BJ (cell line): ENCODE results near the gene SLC30A1. TPM values are rescaled to one million over a fixed set of nuclear protein-coding genes. Genes with fewer than 3 reads are reported as not detected.
A peak's percentile ranks its signal among the peaks of the same experiment; 100 is the strongest.

Experiments used
- CTCF ChIA-PET: fragments of 350-600 bp; formaldehyde crosslinking; extraction: SDS; loops from one replicate; lab custom pipeline; 2021; ENCODE audit warnings: antibody characterized with exemption, inconsistent platforms; lab: Yijun Ruan, JAX
- POLR2A ChIA-PET: fragments of 300-600 bp; sonication (Branson Sonifier 250); formaldehyde crosslinking; extraction: SDS; loops from one replicate; lab custom pipeline; 2021; ENCODE audit warnings: antibody characterized with exemption; lab: Charles Lee
- DNase-seq: peaks from one replicate; pipeline ENCODE4 v3.0.0-alpha.2; 2011; ENCODE audit warnings: low read depth
- H3K27me3 ChIP-seq: 2 replicates; pipeline ENCODE4 v1.6.0; 2011; ENCODE audit warnings: low read length; ENCODE audit not compliant: control insufficient read depth, insufficient read depth
- H3K36me3 ChIP-seq: 2 replicates; pipeline ENCODE4 v1.5.1; 2011; ENCODE audit warnings: low read length; ENCODE audit not compliant: control insufficient read depth, insufficient read depth
- H3K4me3 ChIP-seq: 2 replicates; pipeline ENCODE4 v1.5.1; 2011; ENCODE audit warnings: low read depth, mild to moderate bottlenecking, control low read depth, low read length
- CTCF ChIP-seq: IDR thresholded peaks from 2 replicates; pipeline ENCODE4 v1.5.1; 2011; ENCODE audit warnings: low read depth, mild to moderate bottlenecking, control low read depth, inconsistent platforms, low read length, moderate library complexity; ENCODE audit not compliant: insufficient read depth
- polyA plus RNA-seq: library from polyadenylated mRNA; depleted of rRNA; stranded (reverse); fragments of >200 nt; gene quantifications from 2 replicates; pipeline ENCODE4 v1.2.3, GENCODE V29; 2011

Gene SLC30A1
- polyA plus RNA-seq, 1 experiment = 5.8 TPM

- POLR2A ChIA-PET = no interaction called here
- Histone ChIP-seq H3K4me3 (no peak overlapping the region), H3K36me3 (no peaks in the 10 kb centered on the region), H3K27me3 (no peaks in the 10 kb centered on the region)
- CTCF ChIA-PET = interaction anchor here (0.9 to 1.6 kb wide), 2 partner anchors 11 to 68 kb away, joined by 3 to 4 read pairs; no protein-coding TSS in a partner anchor
- DNase-seq = no peak
- TF ChIP-seq CTCF = no peak
Measured at GRCh38 chr1:211616231-211616964, 37.4 kb upstream of the SLC30A1 start.

DNA sequence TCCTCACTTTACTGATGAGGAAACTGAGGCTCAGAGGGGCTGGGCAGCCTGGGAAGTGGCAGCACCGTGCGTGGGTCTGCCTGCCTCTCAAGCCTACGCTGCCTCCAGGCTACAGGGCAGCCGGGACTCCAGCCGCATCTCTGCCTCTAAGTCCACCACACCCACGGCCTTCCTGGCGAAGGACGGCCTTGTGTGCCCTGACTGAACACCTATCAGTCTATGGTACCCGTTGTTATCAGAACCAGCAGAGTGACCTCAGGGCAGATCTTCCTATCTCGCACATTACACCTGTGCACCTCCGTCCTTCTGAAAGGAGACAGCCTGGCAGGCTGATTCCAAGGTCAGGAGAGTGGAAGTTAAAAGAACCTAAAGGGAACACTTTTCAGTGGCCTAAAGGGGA is 35.7 kb upstream of the SLC30A1 start:
- CTCF ChIA-PET = no interaction called here
- POLR2A ChIA-PET = no interaction called here
- DNase-seq = no peak
- Histone ChIP-seq H3K36me3 (no peaks in the 10 kb centered on the region), H3K27me3 (no peaks in the 10 kb centered on the region), H3K4me3 (no peak overlapping the region)
- TF ChIP-seq CTCF = no peak

- ChIA-PET CTCF (no interaction called here), POLR2A (no interaction called here)
- H3K4me3 ChIP-seq = no peak overlapping the region
- DNase-seq = no peak
- H3K36me3 ChIP-seq = no peaks in the 10 kb centered on the region
- H3K27me3 ChIP-seq = no peaks in the 10 kb centered on the region
- TF ChIP-seq CTCF = no peak
Measured at GRCh38 chr1:211613951-211614350, 35.0 kb upstream of the SLC30A1 start.

DNA sequence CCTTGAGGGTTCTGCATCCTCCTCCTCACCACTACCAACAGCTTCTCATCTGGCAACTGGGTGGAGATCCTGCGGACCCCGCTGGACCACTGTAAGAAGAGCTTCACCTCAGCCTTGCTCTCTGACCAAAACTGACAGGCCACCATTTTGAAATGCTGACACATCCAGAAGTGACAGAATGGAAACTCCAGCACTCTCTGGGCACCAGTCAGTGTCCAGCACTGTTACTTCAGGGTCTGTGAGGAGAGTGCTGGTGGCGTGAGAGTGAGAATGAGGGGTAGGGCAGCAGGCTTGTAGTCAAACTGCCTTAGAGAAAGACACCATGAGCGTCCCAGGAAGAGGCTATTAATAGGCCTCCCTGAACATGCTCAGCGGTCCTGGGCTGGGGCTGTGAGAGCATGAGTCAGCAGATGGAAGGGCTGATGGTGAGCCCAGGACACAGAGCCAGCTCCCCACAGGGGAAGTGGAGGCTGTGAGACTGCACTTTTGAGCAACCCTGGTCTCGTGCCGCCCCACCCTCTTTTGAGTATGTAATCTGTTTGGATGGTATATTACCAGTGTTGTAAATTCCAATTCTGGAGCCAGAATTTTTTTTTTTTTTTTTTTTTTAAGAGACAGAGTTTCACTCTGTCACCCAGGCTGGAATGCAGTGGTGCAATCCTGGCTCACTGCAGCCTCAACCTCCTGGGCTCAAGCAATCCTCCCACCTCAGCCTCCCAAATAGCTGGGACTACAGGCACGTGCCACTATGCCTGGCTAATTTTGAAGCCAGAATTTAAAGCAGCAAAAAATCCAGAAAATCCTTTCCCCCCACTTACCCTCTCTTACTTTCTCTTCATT is 34.4 kb upstream of the SLC30A1 start:
- Histone ChIP-seq H3K4me3 (no peak overlapping the region), H3K36me3 (no peaks in the 10 kb centered on the region), H3K27me3 (no peaks in the 10 kb centered on the region)
- DNase-seq = peak; percentile 92
- ChIA-PET POLR2A (interaction anchor here (0.7 kb wide), 1 partner anchor 212 kb away, joined by 9 read pairs; no protein-coding TSS in a partner anchor), CTCF (interaction anchor here (1.0 to 2.0 kb wide), 2 partner anchors 26 to 27 kb away, joined by 4 to 6 read pairs; no protein-coding TSS in a partner anchor)
- TF ChIP-seq CTCF = no peak

DNA sequence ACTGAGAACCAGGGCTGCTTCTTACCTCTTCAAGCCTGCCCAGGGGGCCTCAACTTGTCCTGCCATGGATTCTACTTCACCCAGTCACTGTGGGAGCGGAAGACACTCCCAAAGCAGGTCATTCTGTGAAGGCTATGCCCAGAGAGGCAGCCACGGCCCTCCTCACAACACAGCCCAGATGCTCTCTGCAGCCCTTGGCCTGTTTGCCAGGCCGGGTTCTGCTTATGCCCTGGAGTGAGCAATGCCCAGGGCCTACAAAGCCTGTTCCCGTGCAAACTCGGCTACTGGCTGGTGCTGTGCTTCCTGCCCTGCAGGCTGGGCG is 33.8 kb upstream of the SLC30A1 start:
- DNase-seq = no peak
- Histone ChIP-seq H3K36me3 (no peaks in the 10 kb centered on the region), H3K27me3 (no peaks in the 10 kb centered on the region), H3K4me3 (no peak overlapping the region)
- ChIA-PET CTCF (interaction anchor here (1.0 to 2.0 kb wide), 3 partner anchors 12 to 27 kb away, joined by 3 to 6 read pairs (median 4); no protein-coding TSS in a partner anchor), POLR2A (interaction anchor here (0.7 kb wide), 1 partner anchor 212 kb away, joined by 9 read pairs; no protein-coding TSS in a partner anchor)
- TF ChIP-seq CTCF = no peak
